GM12878 (cell line): Measurements from ENCODE around the gene SHISA6. TPM values are rescaled to one million over a fixed set of nuclear protein-coding genes. Genes with fewer than 3 reads are reported as not detected.

Source experiments
- ATAC-seq: fragments of 200-7000 bp; cut with Tn5 transposase; 3 replicates; pipeline ENCODE4 v1.9.1; 2020; ENCODE audit warnings: mild to moderate bottlenecking, moderate library complexity
- BruUV-seq: library from RNA; stranded (reverse); fragments of 400-500 nt; replicated peaks from 2 replicates; lab custom pipeline; 2021; lab: Mats Ljungman, UMichigan
- CTCF ChIA-PET: fragments of 300-600 bp; sonication (Branson Sonifier 250); formaldehyde crosslinking; extraction: SDS; loops from one replicate; lab custom pipeline; 2021; ENCODE audit warnings: inconsistent platforms; lab: Yijun Ruan, JAX
- POLR2A ChIA-PET: fragments of 350-600 bp; formaldehyde crosslinking; extraction: SDS; loops from one replicate; lab custom pipeline; 2021; ENCODE audit warnings: inconsistent platforms; lab: Charles Lee
- RAD21 ChIA-PET: fragments of 300-600 bp; sonication (Branson Sonifier 250); formaldehyde crosslinking; loops from one replicate; lab custom pipeline; 2023; ENCODE audit warnings: antibody characterized with exemption; ENCODE audit not compliant: unreplicated experiment; lab: Charles Lee
- SMC1A ChIA-PET: fragments of 300-600 bp; sonication (Branson Sonifier 250); formaldehyde crosslinking; loops from one replicate; lab custom pipeline; 2023; ENCODE audit not compliant: unreplicated experiment, uncharacterized antibody; lab: Charles Lee
- DNase-seq: peaks from one replicate; pipeline ENCODE4 v3.0.0-alpha.2; 2011; ENCODE audit warnings: low read depth, low spot score
- FAIRE-seq: peaks from 3 replicates; lab custom pipeline; 2011; peaks lifted over from hg19 to GRCh38; lab: Jason Lieb, UNC
- H2AFZ ChIP-seq: 2 replicates; pipeline ENCODE4 v1.6.0; 2011; ENCODE audit warnings: low read depth, low read length, control low read depth; ENCODE audit not compliant: control insufficient read depth
- H3K27ac ChIP-seq: 2 replicates; pipeline ENCODE4 v1.5.1; 2011; ENCODE audit warnings: control low read depth; ENCODE audit not compliant: control insufficient read depth, insufficient read depth
- H3K27me3 ChIP-seq, 2 experiments: replicated peaks in 1 of 2; 2 replicates each; pipeline versions ENCODE4 v1.6.0 to v1.6.1; 2011; ENCODE audit warnings: low read length in 1 of 2; ENCODE audit not compliant: control insufficient read depth in 2 of 2, insufficient read depth in 2 of 2
- H3K36me3 ChIP-seq, 2 experiments: 2 replicates each; pipeline ENCODE4 v1.5.1; 2011; ENCODE audit warnings: low read length in 1 of 2; ENCODE audit not compliant: control insufficient read depth in 2 of 2, insufficient read depth in 2 of 2
- H3K4me1 ChIP-seq: 2 replicates; pipeline ENCODE4 v1.6.1; 2011; ENCODE audit warnings: mild to moderate bottlenecking, low read length, moderate library complexity, mixed read lengths; ENCODE audit not compliant: control insufficient read depth, insufficient read depth
- H3K4me2 ChIP-seq: 2 replicates; pipeline ENCODE4 v1.6.0; 2011; ENCODE audit warnings: control low read depth; ENCODE audit not compliant: control insufficient read depth, insufficient read depth
- H3K4me3 ChIP-seq: fragments of 200-600 bp; sonication (generic); 2 replicates; pipeline ENCODE4 v1.5.1; 2016
- H3K79me2 ChIP-seq: 2 replicates; pipeline ENCODE4 v1.6.0; 2011; ENCODE audit warnings: low read length; ENCODE audit not compliant: control insufficient read depth, insufficient read depth
- H3K9ac ChIP-seq: 2 replicates; pipeline ENCODE4 v1.8.0; 2011; ENCODE audit warnings: low read length, control low read depth, mixed read lengths; ENCODE audit not compliant: control insufficient read depth, insufficient read depth
- H3K9me3 ChIP-seq: replicated peaks from 3 replicates; pipeline ENCODE4 v1.5.1; 2011; ENCODE audit warnings: mild to moderate bottlenecking, low read length; ENCODE audit not compliant: control insufficient read depth, insufficient read depth
- H4K20me1 ChIP-seq: 2 replicates; pipeline ENCODE4 v1.6.0; 2011; ENCODE audit not compliant: control insufficient read depth, insufficient read depth
- BMI1 ChIP-seq: fragments of 450-650 bp; IDR thresholded peaks from 2 replicates; pipeline ENCODE4 v1.6.1; 2016; ENCODE audit warnings: mild to moderate bottlenecking, moderate library complexity, borderline replicate concordance
- CHD2 ChIP-seq: IDR thresholded peaks from 2 replicates; pipeline ENCODE4 v1.6.1; 2011; ENCODE audit warnings: low read depth, low read length, improper control_type of control experiment, borderline replicate concordance
- GATAD2B ChIP-seq: fragments of 450-650 bp; conservative IDR thresholded peaks from 2 replicates; pipeline ENCODE4 v1.6.1; 2017; ENCODE audit warnings: low read depth, mild to moderate bottlenecking, moderate library complexity
- KDM1A ChIP-seq: fragments of 200-600 bp; sonication (generic); IDR thresholded peaks from 2 replicates; pipeline ENCODE4 v1.6.1; 2016; ENCODE audit warnings: borderline replicate concordance
- KLF5 ChIP-seq: fragments of 450-650 bp; IDR thresholded peaks from 2 replicates; pipeline ENCODE4 v1.6.1; 2014; ENCODE audit warnings: mild to moderate bottlenecking; ENCODE audit not compliant: partially characterized antibody
- MXI1 ChIP-seq: fragments of 150-350 bp; IDR thresholded peaks from 2 replicates; pipeline ENCODE4 v1.6.1; 2011; ENCODE audit warnings: low read depth, mild to moderate bottlenecking, inconsistent platforms, low read length, improper control_type of control experiment
- NFYB ChIP-seq: IDR thresholded peaks from 2 replicates; pipeline ENCODE4 v1.6.1; 2011; ENCODE audit warnings: low read depth, mild to moderate bottlenecking, low read length, improper control_type of control experiment, moderate library complexity; ENCODE audit not compliant: insufficient read depth
- SIN3A ChIP-seq: IDR thresholded peaks from 2 replicates; pipeline ENCODE4 v1.6.1; 2012; ENCODE audit warnings: low read depth, low read length, improper control_type of control experiment
- TCF3 ChIP-seq: IDR thresholded peaks from 2 replicates; pipeline ENCODE4 v1.6.1; 2012; ENCODE audit warnings: low read depth, mild to moderate bottlenecking, low read length, borderline replicate concordance; ENCODE audit not compliant: insufficient read depth
- WGBS: methylation state at CpG from one replicate; pipeline ENCODE4 v1.1.6; 2016; ENCODE audit warnings: low lambda C conversion rate; ENCODE audit not compliant: insufficient replicate concordance, insufficient coverage; ENCODE audit errors: missing lambda C conversion rate; 5-methylcytosine and 5-hydroxymethylcytosine counted together
- in situ Hi-C: fragments of 300-500 bp; cut with MboI; formaldehyde crosslinking; loops from 9 replicates; pipeline ENCODE4 v1.14.3; 2018; ENCODE audit warnings: mixed read lengths
- intact Hi-C: fragments of 100-400 bp; cut with micrococcal nuclease; formaldehyde crosslinking; loops from one replicate; pipeline ENCODE4 v1.14.2; 2022; ENCODE audit not compliant: unreplicated experiment
- polyA plus RNA-seq, 11 experiments: library from polyadenylated mRNA; depleted of rRNA in 4 of 11; unstranded in 6 of 11; stranded (reverse) in 5 of 11; fragments of >200 nt; fragmentation: Nextera tagmentation in 4 of 11; fragmentation: Illumina TruSeq in 1 of 11; extraction: Ambion mirVana in 4 of 11; extraction: Trizol in 1 of 11; gene quantifications; 1 replicate in 1 of 11; 2 replicates in 10 of 11; pipeline versions ENCODE4 v1.2.1 to v1.2.3, GENCODE V29; 2011 to 2016; ENCODE audit warnings: inconsistent platforms in 2 of 11, missing spikeins in 2 of 11, low read depth in 1 of 11
- total RNA-seq, 4 experiments: library from RNA; depleted of rRNA in 3 of 4; stranded (reverse); fragments of >200 nt in 3 of 4; fragmentation: Illumina TruSeq in 1 of 4; extraction: Trizol in 1 of 4; gene quantifications; 2 replicates each; pipeline versions ENCODE4 v1.2.1 to v1.2.3, GENCODE V29; 2013 to 2021
- TF ChIP-seq, protein P1 (sequence below): fragments of 450-650 bp; IDR thresholded peaks from 2 replicates; pipeline ENCODE4 v1.6.1; 2017; ENCODE audit warnings: mild to moderate bottlenecking, moderate library complexity
- TF ChIP-seq, protein P2 (sequence below): IDR thresholded peaks from 2 replicates; pipeline ENCODE4 v1.6.1; 2011; ENCODE audit warnings: mild to moderate bottlenecking, low read depth, low read length, moderate library complexity; ENCODE audit not compliant: insufficient replicate concordance
- TF ChIP-seq, protein P3 (sequence below), 3 experiments: IDR thresholded peaks in 2 of 3; conservative IDR thresholded peaks in 1 of 3; 2 replicates each; pipeline ENCODE4 v1.5.1; 2011; ENCODE audit warnings: low read depth in 3 of 3, low read length in 3 of 3, mild to moderate bottlenecking in 3 of 3, control low read depth in 2 of 3, moderate library complexity in 2 of 3, inconsistent platforms in 1 of 3, mixed read lengths in 1 of 3; ENCODE audit not compliant: control insufficient read depth in 2 of 3, insufficient read depth in 1 of 3; ENCODE audit errors: extremely low read depth in 1 of 3

Gene SHISA6
- total and polyA plus RNA-seq, 10 of the 15 experiments (the other 5 are each of a cell fraction or from before 2014, with no cell fraction given): not detected

DNA sequence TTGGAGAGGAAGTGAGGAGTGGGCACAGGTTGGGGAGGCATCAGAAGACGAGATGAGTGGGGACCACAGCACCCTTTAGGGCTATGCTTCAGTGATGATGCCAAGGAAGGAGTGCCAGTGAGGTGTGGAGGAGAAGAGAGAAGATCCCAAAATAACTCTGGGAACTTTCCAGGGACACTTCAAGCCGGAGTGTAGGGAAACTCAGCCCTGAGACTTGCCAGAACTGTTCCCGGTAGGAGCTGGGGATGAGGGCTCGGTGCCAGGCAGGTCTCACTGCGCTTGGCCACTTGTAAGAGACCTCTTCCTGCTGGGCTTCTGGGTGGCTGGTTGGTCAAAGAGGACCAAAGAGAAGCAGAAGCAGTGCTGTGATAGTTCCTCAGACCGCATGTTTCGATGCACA, 63.6 kb downstream of the SHISA6 start:
- H3K27ac ChIP-seq: no peak overlapping the region
- no peak overlapping the region for H3K4me3 ChIP-seq
- in situ Hi-C loops (loop anchor here (10.0 to 25.0 kb wide), 2 partner anchors 420 to 858 kb away; no protein-coding TSS in a partner anchor), intact Hi-C loops (no loop called here)
- no peaks in the 10 kb centered on the region for H3K4me1 ChIP-seq
- H3K36me3 ChIP-seq: no peaks in the 10 kb centered on the region
- WGBS: 1% methylated on average over 6 of the region's 7 CpGs
- H3K27me3 ChIP-seq: no peaks in the 10 kb centered on the region
- no peak overlapping the region for H2AFZ ChIP-seq
- no peak overlapping the region for H3K4me2 ChIP-seq
- no peak for FAIRE-seq
- no peaks in the 10 kb centered on the region for H3K79me2 ChIP-seq
- POLR2A ChIA-PET: no interaction called here
- no peak for ATAC-seq
- SMC1A ChIA-PET: no interaction called here
- no peak for DNase-seq
- no peaks in the 10 kb centered on the region; the same call in 2 of the 3 replicates for H3K9me3 ChIP-seq
- H4K20me1 ChIP-seq: no peaks in the 10 kb centered on the region
- RAD21 ChIA-PET: no interaction called here
- CTCF ChIA-PET: no interaction called here
- TF ChIP-seq TCF3: no peak
- no peak for TF ChIP-seq GATAD2B
- no peak for TF ChIP-seq KLF5
- TF ChIP-seq SIN3A: no peak
- TF ChIP-seq CHD2: no peak
- TF ChIP-seq KDM1A: no peak
- TF ChIP-seq, protein P1, sequence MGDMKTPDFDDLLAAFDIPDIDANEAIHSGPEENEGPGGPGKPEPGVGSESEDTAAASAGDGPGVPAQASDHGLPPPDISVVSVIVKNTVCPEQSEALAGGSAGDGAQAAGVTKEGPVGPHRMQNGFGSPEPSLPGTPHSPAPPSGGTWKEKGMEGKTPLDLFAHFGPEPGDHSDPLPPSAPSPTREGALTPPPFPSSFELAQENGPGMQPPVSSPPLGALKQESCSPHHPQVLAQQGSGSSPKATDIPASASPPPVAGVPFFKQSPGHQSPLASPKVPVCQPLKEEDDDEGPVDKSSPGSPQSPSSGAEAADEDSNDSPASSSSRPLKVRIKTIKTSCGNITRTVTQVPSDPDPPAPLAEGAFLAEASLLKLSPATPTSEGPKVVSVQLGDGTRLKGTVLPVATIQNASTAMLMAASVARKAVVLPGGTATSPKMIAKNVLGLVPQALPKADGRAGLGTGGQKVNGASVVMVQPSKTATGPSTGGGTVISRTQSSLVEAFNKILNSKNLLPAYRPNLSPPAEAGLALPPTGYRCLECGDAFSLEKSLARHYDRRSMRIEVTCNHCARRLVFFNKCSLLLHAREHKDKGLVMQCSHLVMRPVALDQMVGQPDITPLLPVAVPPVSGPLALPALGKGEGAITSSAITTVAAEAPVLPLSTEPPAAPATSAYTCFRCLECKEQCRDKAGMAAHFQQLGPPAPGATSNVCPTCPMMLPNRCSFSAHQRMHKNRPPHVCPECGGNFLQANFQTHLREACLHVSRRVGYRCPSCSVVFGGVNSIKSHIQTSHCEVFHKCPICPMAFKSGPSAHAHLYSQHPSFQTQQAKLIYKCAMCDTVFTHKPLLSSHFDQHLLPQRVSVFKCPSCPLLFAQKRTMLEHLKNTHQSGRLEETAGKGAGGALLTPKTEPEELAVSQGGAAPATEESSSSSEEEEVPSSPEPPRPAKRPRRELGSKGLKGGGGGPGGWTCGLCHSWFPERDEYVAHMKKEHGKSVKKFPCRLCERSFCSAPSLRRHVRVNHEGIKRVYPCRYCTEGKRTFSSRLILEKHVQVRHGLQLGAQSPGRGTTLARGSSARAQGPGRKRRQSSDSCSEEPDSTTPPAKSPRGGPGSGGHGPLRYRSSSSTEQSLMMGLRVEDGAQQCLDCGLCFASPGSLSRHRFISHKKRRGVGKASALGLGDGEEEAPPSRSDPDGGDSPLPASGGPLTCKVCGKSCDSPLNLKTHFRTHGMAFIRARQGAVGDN: no peak
- no peak for TF ChIP-seq NFYB
- no peak for TF ChIP-seq BMI1
- TF ChIP-seq, protein P2, sequence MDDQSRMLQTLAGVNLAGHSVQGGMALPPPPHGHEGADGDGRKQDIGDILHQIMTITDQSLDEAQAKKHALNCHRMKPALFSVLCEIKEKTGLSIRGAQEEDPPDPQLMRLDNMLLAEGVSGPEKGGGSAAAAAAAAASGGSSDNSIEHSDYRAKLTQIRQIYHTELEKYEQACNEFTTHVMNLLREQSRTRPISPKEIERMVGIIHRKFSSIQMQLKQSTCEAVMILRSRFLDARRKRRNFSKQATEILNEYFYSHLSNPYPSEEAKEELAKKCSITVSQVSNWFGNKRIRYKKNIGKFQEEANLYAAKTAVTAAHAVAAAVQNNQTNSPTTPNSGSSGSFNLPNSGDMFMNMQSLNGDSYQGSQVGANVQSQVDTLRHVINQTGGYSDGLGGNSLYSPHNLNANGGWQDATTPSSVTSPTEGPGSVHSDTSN: no peak
- no peak for TF ChIP-seq MXI1
- TF ChIP-seq, protein P3, sequence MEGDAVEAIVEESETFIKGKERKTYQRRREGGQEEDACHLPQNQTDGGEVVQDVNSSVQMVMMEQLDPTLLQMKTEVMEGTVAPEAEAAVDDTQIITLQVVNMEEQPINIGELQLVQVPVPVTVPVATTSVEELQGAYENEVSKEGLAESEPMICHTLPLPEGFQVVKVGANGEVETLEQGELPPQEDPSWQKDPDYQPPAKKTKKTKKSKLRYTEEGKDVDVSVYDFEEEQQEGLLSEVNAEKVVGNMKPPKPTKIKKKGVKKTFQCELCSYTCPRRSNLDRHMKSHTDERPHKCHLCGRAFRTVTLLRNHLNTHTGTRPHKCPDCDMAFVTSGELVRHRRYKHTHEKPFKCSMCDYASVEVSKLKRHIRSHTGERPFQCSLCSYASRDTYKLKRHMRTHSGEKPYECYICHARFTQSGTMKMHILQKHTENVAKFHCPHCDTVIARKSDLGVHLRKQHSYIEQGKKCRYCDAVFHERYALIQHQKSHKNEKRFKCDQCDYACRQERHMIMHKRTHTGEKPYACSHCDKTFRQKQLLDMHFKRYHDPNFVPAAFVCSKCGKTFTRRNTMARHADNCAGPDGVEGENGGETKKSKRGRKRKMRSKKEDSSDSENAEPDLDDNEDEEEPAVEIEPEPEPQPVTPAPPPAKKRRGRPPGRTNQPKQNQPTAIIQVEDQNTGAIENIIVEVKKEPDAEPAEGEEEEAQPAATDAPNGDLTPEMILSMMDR (IDR thresholded peaks at IDR 0.05 in 2 of 3, conservative IDR thresholded peaks at IDR 0.05 in 1 of 3; ENCODE audit: control insufficient read depth in 2 of 3, extremely low read depth in 1 of 3, insufficient read depth in 1 of 3, low read depth in 3 of 3, low read length in 3 of 3): no peak
- BruUV-seq: no TSS peak
- H3K9ac ChIP-seq: no peak overlapping the region
